ENCODE measurements around the gene ARHGAP32.
"Not testable (repeated sequence)": the region's sequence is repeated elsewhere in the genome, so short reads cannot be mapped to it uniquely, and the experiment has no call there.

DNA sequence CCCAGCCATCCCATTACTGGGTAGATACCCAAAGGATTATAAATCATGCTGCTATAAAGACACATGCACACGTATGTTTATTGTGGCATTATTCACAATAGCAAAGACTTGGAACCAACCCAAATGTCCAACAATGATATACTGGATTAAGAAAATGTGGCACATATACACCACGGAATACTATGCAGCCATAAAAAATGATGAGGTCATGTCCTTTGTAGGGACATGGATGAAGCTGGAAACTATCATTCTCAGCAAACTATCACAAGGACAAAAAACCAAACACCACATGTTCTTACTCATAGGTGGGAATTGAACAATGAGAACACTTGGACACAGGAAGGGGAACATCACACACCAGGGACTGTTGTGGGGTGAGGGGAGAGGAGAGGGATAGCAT, 7.0 kb downstream of the ARHGAP32 start:
- not testable (repeated sequence) for TF ChIP-seq CTCF (conservative IDR thresholded peaks at IDR 0.05 in 1 of 2, IDR thresholded peaks at IDR 0.05 in 1 of 2; ENCODE audit: low read depth in 1 of 2, low read length in 2 of 2); EZH2 (IDR thresholded peaks at IDR 0.05; ENCODE audit: low read length, missing control alignments)

All from fibroblast of lung (primary cell).